GM18505 (cell line): Measurements from ENCODE around the gene TBCD.

Experiments used
- ATAC-seq: cut with Tn5 transposase; IDR thresholded peaks from one replicate; pipeline ENCODE4 v1.9.1; 2021; ENCODE audit not compliant: unreplicated experiment
- POLR2A ChIP-seq: IDR thresholded peaks from 4 replicates; pipeline ENCODE4 v1.6.1; 2011; ENCODE audit warnings: borderline replicate concordance; ENCODE audit not compliant: insufficient read depth, insufficient read length; ENCODE audit errors: extremely low read depth

The TBCD gene

GRCh38 chr17:82716203-82717010, 35.5 kb upstream of the TBCD start, which contains the start of gene FN3KRP:
FN3KRP (plus strand) TSS chr17:82716706; CDS start chr17:82716756, 50 bp downstream.
- peak; percentile 64 for ATAC-seq
- TF ChIP-seq POLR2A: peak; percentile 72

GRCh38 chr17:82718986-82719685, 32.7 kb upstream of the TBCD start:
- no peak for TF ChIP-seq POLR2A
- no peak for ATAC-seq

- ATAC-seq: no peak
- TF ChIP-seq POLR2A: no peak
These were observed 31.7 kb upstream of the TBCD start for GRCh38 chr17:82720204-82720603.

GRCh38 chr17:82722341-82723013, 29.4 kb upstream of the TBCD start:
- ATAC-seq: no peak
- TF ChIP-seq POLR2A: no peak

- ATAC-seq: no peak
- TF ChIP-seq POLR2A: no peak
These were observed 28.6 kb upstream of the TBCD start for GRCh38 chr17:82723169-82723807.

GRCh38 chr17:82726427-82726826, 25.4 kb upstream of the TBCD start:
- TF ChIP-seq POLR2A: no peak
- ATAC-seq: no peak

- no peak for ATAC-seq
- no peak for TF ChIP-seq POLR2A
These were observed 22.2 kb upstream of the TBCD start for GRCh38 chr17:82729479-82730260.

- ATAC-seq: no peak
- no peak for TF ChIP-seq POLR2A
These were observed 19.6 kb upstream of the TBCD start for GRCh38 chr17:82732118-82732743.

- no peak for TF ChIP-seq POLR2A
- ATAC-seq: no peak
These were observed 16.6 kb upstream of the TBCD start, which contains the start of gene FN3K for GRCh38 chr17:82734987-82735866. FN3K (plus strand) TSS chr17:82735615; CDS start chr17:82735637, 22 bp downstream.

- no peak for ATAC-seq
- TF ChIP-seq POLR2A: no peak
These were observed 15.2 kb upstream of the TBCD start for GRCh38 chr17:82736511-82737185.
